ENCODE data around the gene MCM5. TPM values are rescaled to one million over a fixed set of nuclear protein-coding genes. Genes with fewer than 3 reads are reported as not detected.
"Not testable (repeated sequence)": the region's sequence is repeated elsewhere in the genome, so short reads cannot be mapped to it uniquely, and the experiment has no call there.

The MCM5 gene
- total RNA-seq, 2 donors from 2014 or later: 124 to 273 TPM

DNA sequence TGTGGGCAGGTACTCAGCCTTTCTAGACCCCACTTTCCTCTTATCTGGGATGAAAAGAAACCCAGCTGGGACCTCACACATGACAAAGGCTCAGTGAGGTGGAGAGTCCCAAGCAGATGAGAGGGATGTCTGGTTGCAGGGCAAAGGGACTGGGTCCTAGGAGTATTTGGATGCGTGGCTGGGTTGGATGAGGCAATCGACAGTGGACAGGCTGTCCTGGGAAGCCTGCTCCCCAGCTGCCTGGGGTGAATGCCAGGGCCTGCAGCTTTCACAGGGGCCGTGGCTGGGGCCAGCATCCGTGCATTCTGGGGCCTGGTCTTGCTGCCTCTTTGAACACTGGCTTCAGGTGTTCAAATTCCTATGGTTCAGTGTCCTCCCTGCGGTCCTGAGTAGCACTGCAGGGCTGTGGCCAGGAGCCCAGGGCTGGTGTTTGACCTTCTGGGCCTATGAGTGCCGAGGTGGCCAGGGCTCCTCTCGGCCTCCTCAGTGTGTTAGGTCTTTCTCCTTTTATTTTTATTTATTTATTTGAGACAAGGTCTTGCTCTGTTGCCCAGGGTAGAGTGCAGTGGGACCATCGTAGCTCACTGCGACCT, 65.3 kb downstream of the MCM5 start:
- Mint-ChIP-seq H3K9me3 (peaks cover 6% of the 10 kb centered on the region), H3K4me3 (no peak overlapping the region), H3K27ac (no peak overlapping the region), H3K4me1 (peaks cover 11% of the 10 kb centered on the region), H3K27me3 (no peaks in the 10 kb centered on the region), H3K36me3 (ENCODE audit: low read depth) (peaks cover 5% of the 10 kb centered on the region)
- ATAC-seq (replicated peaks): no peak

DNA sequence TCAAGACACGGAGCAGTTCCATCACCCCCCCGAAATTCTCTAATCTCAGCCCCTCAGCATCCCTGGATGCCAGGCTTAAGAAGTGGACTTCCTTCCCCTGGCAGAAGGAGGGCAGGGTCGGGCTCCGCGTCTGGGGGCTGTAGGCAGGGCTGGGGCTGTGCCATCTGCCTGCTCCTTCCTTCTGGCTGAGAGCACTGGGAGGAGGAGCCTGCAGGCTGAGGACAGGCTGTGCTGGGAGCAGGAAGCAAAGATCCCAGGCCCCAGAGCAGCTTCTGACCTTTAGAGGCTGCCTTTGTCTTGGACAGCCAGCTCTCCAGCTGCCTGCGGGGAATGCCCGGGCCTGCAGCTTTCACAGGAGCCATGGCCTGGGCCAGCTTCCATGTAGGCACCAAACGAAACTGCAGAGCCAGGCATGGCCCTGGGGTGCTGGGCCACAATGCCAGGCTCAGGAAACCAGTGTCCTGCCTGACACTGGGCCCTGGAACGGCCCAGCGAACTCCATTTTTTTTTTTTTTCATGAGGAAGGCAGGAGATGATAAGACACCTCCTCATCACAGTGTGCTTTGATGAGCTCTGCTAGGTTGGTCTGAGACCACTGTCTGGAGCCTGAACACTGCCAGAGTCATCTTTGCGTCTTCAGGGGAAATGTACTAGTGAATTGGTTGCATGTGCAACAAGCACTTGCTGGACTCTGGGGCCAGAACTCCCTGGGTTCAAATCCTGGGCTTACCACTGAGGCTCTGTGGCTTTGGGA, 67.9 kb downstream of the MCM5 start:
- Mint-ChIP-seq H3K9me3 (peaks cover 6% of the 10 kb centered on the region), H3K36me3 (ENCODE audit: low read depth) (peaks cover 5% of the 10 kb centered on the region), H3K27me3 (no peaks in the 10 kb centered on the region), H3K27ac (no peak overlapping the region), H3K4me3 (no peak overlapping the region), H3K4me1 (peaks cover 10% of the 10 kb centered on the region)
- ATAC-seq (replicated peaks): no peak

- H3K27ac Mint-ChIP-seq: no peak overlapping the region
- peak; percentile 29 for ATAC-seq (replicated peaks)
- H3K36me3 Mint-ChIP-seq (ENCODE audit: low read depth): no peaks in the 10 kb centered on the region
- H3K4me3 Mint-ChIP-seq: no peak overlapping the region
- no peaks in the 10 kb centered on the region for H3K27me3 Mint-ChIP-seq
- no peaks in the 10 kb centered on the region for H3K4me1 Mint-ChIP-seq
- H3K9me3 Mint-ChIP-seq: no peaks in the 10 kb centered on the region
These were observed 71.0 kb downstream of the MCM5 start for GRCh38 chr22:35470903-35471321.

DNA sequence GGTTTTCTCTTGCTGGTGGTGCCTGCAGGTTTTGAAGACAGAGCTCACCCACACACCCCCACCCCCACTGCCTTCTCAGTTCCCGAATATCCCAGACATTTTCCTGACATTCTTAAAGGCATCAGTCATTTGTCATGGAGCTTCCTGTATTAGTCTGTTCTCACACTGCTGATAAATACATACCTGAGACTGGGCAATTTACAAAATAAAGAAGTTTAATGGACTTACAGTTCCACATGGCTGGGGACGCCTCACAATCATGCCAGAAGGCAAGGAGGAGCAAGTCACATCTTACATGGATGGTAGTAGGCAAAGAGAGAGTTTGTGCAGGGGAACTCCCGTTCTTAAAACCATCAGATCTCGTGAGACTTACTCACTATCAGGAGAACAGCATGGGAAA, 71.6 kb downstream of the MCM5 start:
- not testable (repeated sequence) for H3K27ac Mint-ChIP-seq; H3K27me3 Mint-ChIP-seq; H3K36me3 Mint-ChIP-seq (ENCODE audit: low read depth); H3K9me3 Mint-ChIP-seq; ATAC-seq (replicated peaks); H3K4me3 Mint-ChIP-seq; H3K4me1 Mint-ChIP-seq

GRCh38 chr22:35472488-35472887, 72.5 kb downstream of the MCM5 start:
- no peak for ATAC-seq (replicated peaks)
- Mint-ChIP-seq H3K9me3 (no peaks in the 10 kb centered on the region), H3K36me3 (ENCODE audit: low read depth) (no peaks in the 10 kb centered on the region), H3K27ac (no peak overlapping the region), H3K4me3 (no peak overlapping the region), H3K27me3 (no peaks in the 10 kb centered on the region), H3K4me1 (no peaks in the 10 kb centered on the region)

DNA sequence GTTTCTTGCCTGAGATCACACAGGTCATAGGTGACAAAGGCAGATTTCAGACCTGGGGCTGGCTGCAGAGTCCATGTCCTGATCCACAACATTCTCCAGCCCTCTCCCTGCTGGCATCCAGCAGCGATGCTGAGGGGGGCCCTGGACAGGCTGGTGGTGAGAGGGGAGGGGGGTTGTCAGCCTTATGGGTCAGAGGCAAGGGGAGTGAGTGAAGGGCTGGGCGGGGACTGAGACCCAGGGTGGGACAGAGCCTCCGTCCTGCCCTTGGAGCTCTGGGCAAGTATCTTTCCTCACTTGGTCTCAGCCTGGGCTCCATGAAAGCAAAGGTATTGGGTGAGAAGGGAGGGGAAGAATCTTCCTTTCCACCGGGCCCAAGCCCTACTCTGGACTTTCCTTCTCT, 74.0 kb downstream of the MCM5 start:
- Mint-ChIP-seq H3K4me3 (no peak overlapping the region), H3K4me1 (no peaks in the 10 kb centered on the region), H3K27me3 (peaks cover 7% of the 10 kb centered on the region), H3K9me3 (no peaks in the 10 kb centered on the region), H3K36me3 (ENCODE audit: low read depth) (no peaks in the 10 kb centered on the region), H3K27ac (no peak overlapping the region)
- ATAC-seq (replicated peaks): no peak

Other genes with a start within 250 kb of the MCM5 start
- gene HMGXB4, start 142.6 kb upstream of the MCM5 start, total RNA-seq: 10 to 100 TPM; 35.3 to 36.9 TPM
- 10 to 100 TPM; 21.5 to 60.0 TPM for gene TOM1, start 100.2 kb upstream of the MCM5 start, total RNA-seq
- gene HMOX1, start 19.0 kb upstream of the MCM5 start, total RNA-seq: 1 to 10 TPM; 3.5 to 7.3 TPM
- under 1 TPM in 1 of 2 donors, not detected in 1; 0.37 TPM for gene RASD2, start 140.7 kb downstream of the MCM5 start, total RNA-seq
- gene MB, start 217.2 kb downstream of the MCM5 start, total RNA-seq: under 1 TPM in 1 of 2 donors, not detected in 1; 0.50 TPM
- 10 to 100 TPM; 23.0 to 38.7 TPM for gene APOL6, start 248.3 kb downstream of the MCM5 start, total RNA-seq

Data from activated T-helper 17 cell treated with anti-CD3 and anti-CD28 coated beads, Interleukin-2, amount 50 U/mL, for 72 hours (primary cell).